ENCODE results near the gene TNF. TPM values are rescaled to one million over a fixed set of nuclear protein-coding genes. Genes with fewer than 3 reads are reported as not detected.

Gene TNF
- total and polyA plus RNA-seq, 2 of the 13 experiments (the other 11 are each of a cell fraction or from before 2014, with no cell fraction given), result not detected

- TF ChIP-seq SMAD1 (CRISPR knock-in tag; IDR thresholded peaks at IDR 0.05; ENCODE audit: borderline replicate concordance, low read depth) (peak; percentile 89; the same call in 1 of the 2 replicates), SKI (IDR thresholded peaks at IDR 0.05; ENCODE audit: partially characterized antibody) (no peak), GMEB1 (CRISPR knock-in tag; IDR thresholded peaks at IDR 0.05; ENCODE audit: borderline replicate concordance) (peak; percentile 73), ONECUT2 (CRISPR knock-in tag; IDR thresholded peaks at IDR 0.05) (peak; percentile 58; the same call in 1 of the 2 replicates), ZNF3 (CRISPR knock-in tag; IDR thresholded peaks at IDR 0.05) (no peak; the same call in 1 of the 2 replicates), ZMYM2 (CRISPR knock-in tag; IDR thresholded peaks at IDR 0.05) (no peak), PAXIP1 (CRISPR knock-in tag; conservative IDR thresholded peaks at IDR 0.05) (peak; percentile 54; the same call in 1 of the 2 replicates), ZNF234 (CRISPR knock-in tag; conservative IDR thresholded peaks at IDR 0.05) (0 out of 2 replicates have a peak, but pooled peaks have one; percentile 65), RNF2 (conservative IDR thresholded peaks at IDR 0.05; ENCODE audit: low read depth) (peak; percentile 74; the same call in 1 of the 2 replicates), CENPT (CRISPR knock-in tag; IDR thresholded peaks at IDR 0.05; ENCODE audit: low read depth) (peak; percentile 27; the same call in 1 of the 2 replicates), ZNF644 (CRISPR knock-in tag; IDR thresholded peaks at IDR 0.05; ENCODE audit: low read depth) (peak; percentile 80; the same call in 1 of the 2 replicates), CREB1 (IDR thresholded peaks at IDR 0.05) (peak; percentile 54), CREB1 (CRISPR knock-in tag; IDR thresholded peaks at IDR 0.05) (peak; percentile 77; the same call in 1 of the 2 replicates), RARG (CRISPR knock-in tag; IDR thresholded peaks at IDR 0.05; ENCODE audit: low read depth) (peak; percentile 89), PBX2 (CRISPR knock-in tag; IDR thresholded peaks at IDR 0.05) (no peak), ZNF142 (CRISPR knock-in tag; IDR thresholded peaks at IDR 0.05) (peak; percentile 84)
These were observed 33.5 kb upstream of the TNF start, which contains the start of gene DDX39B (continued) for GRCh38 chr6:31541658-31542521.
